Stimulated activated CD8-positive, alpha-beta memory T cell treated with anti-CD3 and anti-CD28 coated beads, Interleukin-4, amount 100 ng/mL, for 24 hours (primary cell): Measurements from ENCODE around the gene PYHIN1.

Source experiments
- DNase-seq: peaks from one replicate; pipeline ENCODE4 v3.0.0-alpha.2; 2020; ENCODE audit warnings: low read depth

Gene PYHIN1

DNA sequence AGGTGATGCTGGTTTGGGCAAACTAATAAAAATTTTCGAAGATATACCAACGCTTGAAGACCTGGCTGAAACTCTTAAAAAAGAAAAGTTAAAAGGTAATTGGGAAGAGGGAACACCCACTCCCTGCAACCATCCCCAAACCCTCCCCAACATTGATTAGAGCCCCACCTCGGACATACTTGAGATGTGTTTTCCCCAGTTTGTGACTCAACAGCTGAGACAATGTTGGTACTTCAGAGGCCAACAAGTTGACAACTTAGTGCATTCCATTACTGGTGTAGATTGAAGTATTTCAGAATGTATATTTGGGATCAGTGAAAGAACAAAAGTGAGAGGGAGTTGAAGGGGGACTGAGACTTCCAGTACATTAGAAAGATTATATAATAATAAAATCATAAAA is 83.5 kb downstream of the PYHIN1 start:
- no peak for DNase-seq

DNA sequence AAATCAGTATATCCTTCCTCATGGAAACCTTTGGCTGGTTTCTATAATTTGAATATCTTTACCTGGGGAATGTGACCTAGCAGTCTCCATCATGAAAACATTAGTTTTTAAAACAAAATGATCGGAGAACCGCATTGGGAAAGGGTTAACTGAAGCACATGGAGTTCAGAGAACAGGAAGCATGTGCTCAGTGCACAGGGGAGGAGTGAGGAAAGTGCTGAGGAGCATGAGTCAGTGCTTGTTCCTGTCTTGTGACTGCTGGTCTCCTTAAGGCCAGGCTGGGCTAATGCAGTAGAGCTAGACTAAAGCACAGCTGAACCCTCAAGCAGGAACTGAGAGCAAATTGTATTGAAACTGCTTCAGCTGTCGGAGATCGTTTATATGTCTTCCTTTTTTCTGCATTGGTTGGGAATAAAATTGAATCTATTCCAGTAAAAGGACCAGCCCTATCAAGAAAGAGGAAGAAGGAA is 84.1 kb downstream of the PYHIN1 start:
- DNase-seq, result peak; percentile 50

DNA sequence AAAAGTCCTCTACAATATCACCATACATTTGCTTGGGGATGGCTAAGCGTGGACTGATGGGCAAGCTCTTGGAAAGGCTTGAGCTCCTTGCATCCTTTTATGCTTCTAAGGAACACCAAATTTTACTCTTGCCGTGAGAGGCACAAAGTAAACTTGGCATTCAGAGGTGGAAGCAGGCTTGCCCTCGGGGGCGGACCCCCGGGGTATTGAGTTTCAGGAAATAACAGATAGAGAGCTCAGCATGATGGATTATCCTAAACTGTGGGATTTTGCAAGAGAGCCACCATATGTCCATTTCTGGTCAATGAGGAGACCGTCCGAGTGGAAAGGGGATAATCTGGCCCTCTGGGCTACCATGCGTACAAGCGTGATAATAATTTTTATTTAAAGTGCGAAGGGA is 92.4 kb downstream of the PYHIN1 start:
- no peak for DNase-seq

DNA sequence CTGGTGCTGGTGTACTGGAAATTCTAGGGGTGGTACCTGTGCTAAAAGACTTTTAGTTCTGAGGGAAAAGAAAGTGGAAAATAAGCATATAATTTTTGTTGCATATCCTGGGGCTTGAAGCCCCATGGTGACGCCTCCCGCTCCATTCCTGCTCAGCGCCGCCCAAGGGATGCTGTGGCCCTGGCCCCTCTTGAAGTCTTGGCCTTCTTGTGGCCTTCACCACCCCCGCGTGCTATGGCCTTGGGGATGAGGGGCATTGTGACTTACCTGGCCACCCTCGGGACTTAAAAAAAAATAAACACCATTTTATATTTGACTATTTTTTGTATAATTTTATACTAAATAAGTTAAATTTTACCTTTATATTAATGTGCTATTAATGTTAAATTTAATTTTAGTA is 93.7 kb downstream of the PYHIN1 start:
- DNase-seq, result no peak
